Kidney epithelial cell (primary cell): ENCODE measurements around the gene ALG9. TPM values are rescaled to one million over a fixed set of nuclear protein-coding genes. Genes with fewer than 3 reads are reported as not detected.

ENCODE experiments used
- DNase-seq: peaks from one replicate; pipeline ENCODE4 v3.0.0-alpha.2; 2010; ENCODE audit warnings: low read depth
- H3K27me3 ChIP-seq: 2 replicates; pipeline ENCODE4 v1.6.0; 2011; ENCODE audit warnings: low read length; ENCODE audit not compliant: control insufficient read depth, insufficient read depth
- H3K36me3 ChIP-seq: 2 replicates; pipeline ENCODE4 v1.5.1; 2011; ENCODE audit warnings: low read length; ENCODE audit not compliant: control insufficient read depth, insufficient read depth
- H3K4me3 ChIP-seq: 2 replicates; pipeline ENCODE4 v1.5.1; 2011; ENCODE audit warnings: low read depth, mild to moderate bottlenecking, control low read depth, low read length
- total RNA-seq: library from RNA; depleted of rRNA; stranded (reverse); fragments of >200 nt; gene quantifications from 2 replicates; pipeline ENCODE4 v1.2.3, GENCODE V29; 2015
- TF ChIP-seq, protein P1 (sequence below): IDR thresholded peaks from 2 replicates; pipeline ENCODE4 v1.5.1; 2011; ENCODE audit warnings: mild to moderate bottlenecking, moderate library complexity, low read length, control low read depth, inconsistent platforms; ENCODE audit not compliant: insufficient read depth, poor library complexity, severe bottlenecking

Gene ALG9
- total RNA-seq, 1 donor from 2014 or later: 33.8 TPM

DNA sequence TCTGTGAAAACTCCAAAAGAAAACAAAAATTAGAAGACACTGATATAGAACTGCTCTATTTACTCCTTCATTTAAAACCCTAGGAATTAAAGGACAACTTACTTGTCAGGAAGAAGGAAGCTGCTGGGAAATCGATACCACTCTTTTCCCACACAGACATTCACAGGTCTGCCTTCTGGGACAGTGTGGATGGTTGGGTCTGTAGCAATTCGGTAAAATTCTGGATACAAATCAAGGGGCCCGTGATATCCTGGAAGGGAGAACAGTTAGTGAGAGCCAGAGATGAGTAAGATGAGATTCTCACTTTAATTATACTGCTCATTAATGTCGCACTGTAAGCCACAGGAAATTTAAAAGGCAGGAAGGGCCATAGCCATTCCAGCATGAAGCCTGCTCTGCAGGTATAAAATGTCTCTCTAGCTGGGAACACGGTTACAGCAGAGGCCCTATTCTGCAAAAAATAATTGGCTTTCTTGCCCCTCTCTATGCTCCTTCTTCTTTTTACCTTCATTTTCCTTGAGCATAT, 34.0 kb downstream of the ALG9 start:
- TF ChIP-seq, protein P1, sequence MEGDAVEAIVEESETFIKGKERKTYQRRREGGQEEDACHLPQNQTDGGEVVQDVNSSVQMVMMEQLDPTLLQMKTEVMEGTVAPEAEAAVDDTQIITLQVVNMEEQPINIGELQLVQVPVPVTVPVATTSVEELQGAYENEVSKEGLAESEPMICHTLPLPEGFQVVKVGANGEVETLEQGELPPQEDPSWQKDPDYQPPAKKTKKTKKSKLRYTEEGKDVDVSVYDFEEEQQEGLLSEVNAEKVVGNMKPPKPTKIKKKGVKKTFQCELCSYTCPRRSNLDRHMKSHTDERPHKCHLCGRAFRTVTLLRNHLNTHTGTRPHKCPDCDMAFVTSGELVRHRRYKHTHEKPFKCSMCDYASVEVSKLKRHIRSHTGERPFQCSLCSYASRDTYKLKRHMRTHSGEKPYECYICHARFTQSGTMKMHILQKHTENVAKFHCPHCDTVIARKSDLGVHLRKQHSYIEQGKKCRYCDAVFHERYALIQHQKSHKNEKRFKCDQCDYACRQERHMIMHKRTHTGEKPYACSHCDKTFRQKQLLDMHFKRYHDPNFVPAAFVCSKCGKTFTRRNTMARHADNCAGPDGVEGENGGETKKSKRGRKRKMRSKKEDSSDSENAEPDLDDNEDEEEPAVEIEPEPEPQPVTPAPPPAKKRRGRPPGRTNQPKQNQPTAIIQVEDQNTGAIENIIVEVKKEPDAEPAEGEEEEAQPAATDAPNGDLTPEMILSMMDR: no peak
- no peaks in the 10 kb centered on the region for H3K27me3 ChIP-seq
- H3K4me3 ChIP-seq: no peak overlapping the region
- no peak for DNase-seq
- no peaks in the 10 kb centered on the region for H3K36me3 ChIP-seq

DNA sequence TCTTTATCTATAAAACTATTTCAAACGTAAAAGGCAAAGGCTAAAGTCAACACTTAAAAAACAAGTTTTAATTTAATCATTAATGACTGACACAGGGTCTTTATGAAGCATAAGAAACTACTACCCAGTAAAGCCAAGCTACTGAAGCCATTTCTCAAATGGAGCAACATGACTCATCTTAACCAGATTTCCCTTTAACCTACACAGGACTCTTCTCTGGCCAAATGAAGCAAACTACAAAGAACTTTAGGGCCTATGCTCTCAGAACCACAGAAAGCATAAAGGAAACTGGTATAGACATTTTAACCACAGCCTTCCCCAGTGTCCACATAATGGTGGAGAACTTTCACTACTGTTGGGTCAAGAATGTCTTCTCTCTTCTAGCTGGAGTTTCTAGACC, 34.7 kb downstream of the ALG9 start:
- TF ChIP-seq, protein P1: no peak
- Histone ChIP-seq H3K36me3 (no peaks in the 10 kb centered on the region), H3K4me3 (no peak overlapping the region), H3K27me3 (no peaks in the 10 kb centered on the region)
- no peak for DNase-seq

DNA sequence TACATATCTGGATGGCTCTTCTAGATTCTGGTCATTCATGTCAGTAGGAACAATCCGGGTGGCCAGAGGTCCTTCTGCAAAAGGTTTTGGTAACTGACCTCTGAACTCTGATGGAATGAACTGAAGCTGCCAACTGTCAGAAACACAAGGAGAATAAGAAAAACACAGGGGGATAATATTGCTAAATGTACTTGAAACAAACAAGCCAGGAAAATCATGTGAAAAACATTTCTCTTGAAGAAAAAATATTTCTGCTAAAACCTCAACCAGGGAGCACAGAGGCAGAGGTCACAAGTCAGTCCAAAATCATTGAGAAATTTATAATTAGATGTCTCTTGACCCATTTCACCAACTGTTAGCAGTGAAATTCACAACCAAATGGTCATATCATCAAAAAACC, 35.2 kb downstream of the ALG9 start:
- no peaks in the 10 kb centered on the region for H3K36me3 ChIP-seq
- TF ChIP-seq, protein P1: no peak
- H3K27me3 ChIP-seq: no peaks in the 10 kb centered on the region
- DNase-seq: no peak
- no peak overlapping the region for H3K4me3 ChIP-seq

DNA sequence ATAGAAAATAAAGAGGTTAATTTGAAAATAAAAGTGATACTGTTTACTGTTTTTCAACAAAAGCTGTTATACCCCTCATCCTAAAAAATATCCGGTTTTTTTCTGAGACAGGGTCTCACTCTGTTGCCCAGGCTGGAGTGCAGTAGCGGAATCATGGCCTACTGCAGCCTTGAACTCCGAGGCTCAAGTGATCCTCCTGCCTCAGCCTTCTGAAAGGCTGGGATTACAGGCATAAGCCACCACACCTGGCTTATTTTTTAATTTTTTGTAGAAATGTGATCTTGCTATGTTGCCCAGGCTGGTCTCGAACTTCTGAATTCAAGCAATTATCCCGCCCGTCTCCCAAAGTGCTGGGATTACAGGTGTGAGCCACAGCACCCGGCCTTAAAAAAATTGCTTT, 35.7 kb downstream of the ALG9 start:
- H3K27me3 ChIP-seq: no peaks in the 10 kb centered on the region
- TF ChIP-seq, protein P1: no peak
- no peak overlapping the region for H3K4me3 ChIP-seq
- DNase-seq: no peak
- H3K36me3 ChIP-seq: no peaks in the 10 kb centered on the region

DNA sequence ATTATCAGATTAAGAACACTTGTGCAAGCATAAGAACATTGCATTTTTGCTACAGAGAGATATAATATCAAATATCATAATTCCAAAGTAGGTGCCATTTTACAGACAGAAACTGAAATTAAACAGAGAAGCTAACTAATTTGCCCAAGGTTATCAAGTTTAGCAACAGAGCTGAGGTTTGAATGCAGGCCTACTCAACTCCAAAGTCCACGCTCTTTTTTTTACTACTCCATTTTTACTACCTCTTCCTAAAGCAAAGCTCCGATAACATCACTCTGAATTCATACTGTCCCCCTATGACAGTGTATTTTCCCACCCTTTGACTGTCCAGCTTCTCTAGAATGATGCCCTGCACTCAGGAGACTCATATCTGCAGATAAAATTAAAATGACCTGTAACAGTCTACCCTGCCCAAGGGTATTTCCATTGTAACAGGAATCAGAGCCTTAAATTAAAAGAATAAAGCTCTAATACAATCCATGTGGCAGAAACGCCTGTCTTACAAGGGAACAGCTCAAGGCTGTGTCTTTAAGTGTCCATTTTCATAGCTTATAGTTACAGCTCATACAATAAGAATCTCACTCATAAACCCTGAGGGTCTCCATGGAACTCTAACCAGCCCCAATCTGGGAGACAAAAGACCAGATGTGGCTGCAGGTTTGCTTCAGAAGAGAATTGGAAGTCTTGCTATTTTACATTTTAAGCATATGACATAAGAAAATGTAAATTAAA, 36.8 kb downstream of the ALG9 start:
- no peaks in the 10 kb centered on the region for H3K27me3 ChIP-seq
- H3K4me3 ChIP-seq: no peak overlapping the region
- H3K36me3 ChIP-seq: no peaks in the 10 kb centered on the region
- no peak for DNase-seq
- TF ChIP-seq, protein P1: no peak

DNA sequence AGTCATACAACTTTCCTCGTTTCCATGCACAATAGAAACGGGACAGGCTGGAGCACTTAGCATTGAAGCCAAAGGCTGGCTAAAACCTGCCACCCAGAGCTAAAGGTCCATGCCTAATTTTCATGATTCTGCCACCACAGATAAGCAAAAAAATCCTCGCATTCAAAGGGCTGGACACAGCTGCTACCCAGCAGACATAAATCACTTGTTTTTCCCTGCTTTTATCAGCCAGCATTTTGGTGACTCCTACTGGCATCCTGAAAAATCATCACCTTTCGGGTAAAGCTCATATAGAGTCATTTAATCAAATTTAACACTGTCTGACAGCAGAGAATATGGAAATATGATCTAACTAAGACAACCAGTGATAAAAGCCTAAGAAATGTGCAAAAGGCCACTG, 37.9 kb downstream of the ALG9 start:
- Histone ChIP-seq H3K27me3 (no peaks in the 10 kb centered on the region), H3K36me3 (no peaks in the 10 kb centered on the region), H3K4me3 (no peak overlapping the region)
- DNase-seq: no peak
- TF ChIP-seq, protein P1: no peak
